ENCODE data around the gene THAP5.

THAP5 gene

GRCh38 chr7:108609643-108610042 lies 40.1 kb upstream of the THAP5 start:
- Histone ChIP-seq H3K9ac (ENCODE audit: low read depth, low read length, poor library complexity, severe bottlenecking) (no peak overlapping the region), H3K4me3 (ENCODE audit: low read length, poor library complexity, severe bottlenecking) (no peak overlapping the region), H3F3A (ENCODE audit: low read depth) (no peaks in the 10 kb centered on the region), H3K36me3 (ENCODE audit: insufficient read depth, low read length) (no peaks in the 10 kb centered on the region), H3K79me2 (ENCODE audit: insufficient read depth, low read length) (no peaks in the 10 kb centered on the region), H4K20me1 (ENCODE audit: insufficient read depth, low read length, poor library complexity, severe bottlenecking) (no peaks in the 10 kb centered on the region), H3K9me2 (replicated peaks; ENCODE audit: low read depth, low read length) (no peaks in the 10 kb centered on the region), H2AFZ (ENCODE audit: low read length) (no peak overlapping the region), H3K4me1 (ENCODE audit: insufficient read depth, low read length, poor library complexity, severe bottlenecking) (no peaks in the 10 kb centered on the region), H3K4me2 (ENCODE audit: low read depth, low read length, poor library complexity, severe bottlenecking) (no peak overlapping the region), H3K9me3 (ENCODE audit: insufficient read depth, low read depth, low read length) (no peaks in the 10 kb centered on the region), H3K27me3 (ENCODE audit: insufficient read depth, low read length, poor library complexity, severe bottlenecking) (no peaks in the 10 kb centered on the region)
- TF ChIP-seq EZH2phosphoT487 (IDR thresholded peaks at IDR 0.05; ENCODE audit: borderline replicate concordance) (no peak), CTCF (conservative IDR thresholded peaks at IDR 0.05; ENCODE audit: low read length) (no peak)

GRCh38 chr7:108605559-108606201 lies 36.2 kb upstream of the THAP5 start:
- Histone ChIP-seq H3K4me3 (ENCODE audit: low read length, poor library complexity, severe bottlenecking) (no peak overlapping the region), H3K9me2 (replicated peaks; ENCODE audit: low read depth, low read length) (no peaks in the 10 kb centered on the region), H4K20me1 (ENCODE audit: insufficient read depth, low read length, poor library complexity, severe bottlenecking) (no peaks in the 10 kb centered on the region), H3F3A (ENCODE audit: low read depth) (no peaks in the 10 kb centered on the region), H2AFZ (ENCODE audit: low read length) (no peak overlapping the region), H3K9ac (ENCODE audit: low read depth, low read length, poor library complexity, severe bottlenecking) (no peak overlapping the region), H3K79me2 (ENCODE audit: insufficient read depth, low read length) (no peaks in the 10 kb centered on the region), H3K27me3 (ENCODE audit: insufficient read depth, low read length, poor library complexity, severe bottlenecking) (no peaks in the 10 kb centered on the region), H3K4me2 (ENCODE audit: low read depth, low read length, poor library complexity, severe bottlenecking) (no peak overlapping the region), H3K36me3 (ENCODE audit: insufficient read depth, low read length) (no peaks in the 10 kb centered on the region), H3K9me3 (ENCODE audit: insufficient read depth, low read depth, low read length) (no peaks in the 10 kb centered on the region), H3K4me1 (ENCODE audit: insufficient read depth, low read length, poor library complexity, severe bottlenecking) (no peaks in the 10 kb centered on the region)
- TF ChIP-seq CTCF (conservative IDR thresholded peaks at IDR 0.05; ENCODE audit: low read length), result no peak
- TF ChIP-seq EZH2phosphoT487 (IDR thresholded peaks at IDR 0.05; ENCODE audit: borderline replicate concordance), result no peak

GRCh38 chr7:108604307-108605077 lies 35.0 kb upstream of the THAP5 start:
- Histone ChIP-seq H3K4me2 (ENCODE audit: low read depth, low read length, poor library complexity, severe bottlenecking) (no peak overlapping the region), H3K9me2 (replicated peaks; ENCODE audit: low read depth, low read length) (no peaks in the 10 kb centered on the region), H3K9ac (ENCODE audit: low read depth, low read length, poor library complexity, severe bottlenecking) (no peak overlapping the region), H2AFZ (ENCODE audit: low read length) (no peak overlapping the region), H3K4me3 (ENCODE audit: low read length, poor library complexity, severe bottlenecking) (no peak overlapping the region), H3K36me3 (ENCODE audit: insufficient read depth, low read length) (no peaks in the 10 kb centered on the region), H4K20me1 (ENCODE audit: insufficient read depth, low read length, poor library complexity, severe bottlenecking) (no peaks in the 10 kb centered on the region), H3K27me3 (ENCODE audit: insufficient read depth, low read length, poor library complexity, severe bottlenecking) (no peaks in the 10 kb centered on the region), H3K4me1 (ENCODE audit: insufficient read depth, low read length, poor library complexity, severe bottlenecking) (no peaks in the 10 kb centered on the region), H3F3A (ENCODE audit: low read depth) (no peaks in the 10 kb centered on the region), H3K79me2 (ENCODE audit: insufficient read depth, low read length) (no peaks in the 10 kb centered on the region), H3K9me3 (ENCODE audit: insufficient read depth, low read depth, low read length) (no peaks in the 10 kb centered on the region)
- no peak for TF ChIP-seq EZH2phosphoT487 (IDR thresholded peaks at IDR 0.05; ENCODE audit: borderline replicate concordance)
- TF ChIP-seq CTCF (conservative IDR thresholded peaks at IDR 0.05; ENCODE audit: low read length), result no peak

Measured in Loucy (cell line).